Ecto neural progenitor cell (in vitro differentiated cells): Measurements from ENCODE around the gene ATP2C1.

ENCODE experiments used
- DNase-seq: peaks from one replicate; pipeline ENCODE4 v3.0.0-alpha.2; 2018; ENCODE audit warnings: low spot score

Gene ATP2C1

GRCh38 chr3:131047582-131047981, 153.7 kb downstream of the ATP2C1 start:
- DNase-seq: no peak

GRCh38 chr3:131048030-131048429, 154.1 kb downstream of the ATP2C1 start:
- no peak for DNase-seq

GRCh38 chr3:131050001-131050400, 156.1 kb downstream of the ATP2C1 start:
- no peak for DNase-seq

- DNase-seq: no peak
Observed at GRCh38 chr3:131053043-131053859, 159.4 kb downstream of the ATP2C1 start.
